Measurements from ENCODE around the gene SLC31A1. TPM values are rescaled to one million over a fixed set of nuclear protein-coding genes. Genes with fewer than 3 reads are reported as not detected.

SLC31A1 gene
- total RNA-seq, 4 donors from 2014 or later: 7.4 to 82.7 (median 50.6) TPM

GRCh38 chr9:113307396-113307975, 86.1 kb downstream of the SLC31A1 start:
- H3K4me3 ChIP-seq: no peak overlapping the region
- no peaks in the 10 kb centered on the region for H3K36me3 ChIP-seq
- no peak for DNase-seq
- no peaks in the 10 kb centered on the region for H3K27me3 ChIP-seq
- no peaks in the 10 kb centered on the region for H3K9me3 ChIP-seq
- no peak for TF ChIP-seq POLR2A (IDR thresholded peaks at IDR 0.05)
- TF ChIP-seq CTCF (IDR thresholded peaks at IDR 0.05): no peak
- H3K4me1 ChIP-seq: no peaks in the 10 kb centered on the region
- H3K27ac ChIP-seq: no peak overlapping the region

- Histone ChIP-seq H3K4me3 (no peak overlapping the region), H3K4me1 (no peaks in the 10 kb centered on the region), H3K27ac (no peak overlapping the region), H3K36me3 (no peaks in the 10 kb centered on the region), H3K27me3 (no peaks in the 10 kb centered on the region), H3K9me3 (no peaks in the 10 kb centered on the region)
- peak in 1 of 3 donors; percentile 73 for DNase-seq
- TF ChIP-seq CTCF (IDR thresholded peaks at IDR 0.05): peak in 4 of 6 experiments; percentile 65 to 88 (median 81)
- no peak for TF ChIP-seq POLR2A (IDR thresholded peaks at IDR 0.05)
These were observed 88.0 kb downstream of the SLC31A1 start for GRCh38 chr9:113309204-113309813.

GRCh38 chr9:113310538-113310937, 89.2 kb downstream of the SLC31A1 start:
- Histone ChIP-seq H3K36me3 (no peaks in the 10 kb centered on the region), H3K9me3 (no peaks in the 10 kb centered on the region), H3K27ac (no peak overlapping the region), H3K4me1 (no peaks in the 10 kb centered on the region), H3K4me3 (no peak overlapping the region), H3K27me3 (no peaks in the 10 kb centered on the region)
- no peak for DNase-seq
- TF ChIP-seq POLR2A (IDR thresholded peaks at IDR 0.05) (no peak), CTCF (IDR thresholded peaks at IDR 0.05) (no peak)

GRCh38 chr9:113311961-113312360, 90.6 kb downstream of the SLC31A1 start:
- H3K4me1 ChIP-seq: no peaks in the 10 kb centered on the region
- DNase-seq: no peak
- H3K27me3 ChIP-seq: no peaks in the 10 kb centered on the region
- no peak overlapping the region for H3K27ac ChIP-seq
- no peaks in the 10 kb centered on the region for H3K36me3 ChIP-seq
- no peaks in the 10 kb centered on the region for H3K9me3 ChIP-seq
- H3K4me3 ChIP-seq: no peak overlapping the region
- no peak for TF ChIP-seq POLR2A (IDR thresholded peaks at IDR 0.05)
- TF ChIP-seq CTCF (IDR thresholded peaks at IDR 0.05): no peak

GRCh38 chr9:113313261-113313660, 91.9 kb downstream of the SLC31A1 start:
- Histone ChIP-seq H3K27me3 (no peaks in the 10 kb centered on the region), H3K4me1 (no peaks in the 10 kb centered on the region), H3K36me3 (no peaks in the 10 kb centered on the region), H3K27ac (no peak overlapping the region), H3K4me3 (no peak overlapping the region), H3K9me3 (no peaks in the 10 kb centered on the region)
- no peak for TF ChIP-seq CTCF (IDR thresholded peaks at IDR 0.05)
- TF ChIP-seq POLR2A (IDR thresholded peaks at IDR 0.05): no peak
- no peak for DNase-seq

Other genes with a start within 250 kb of the SLC31A1 start
- gene ZNF883, start 209.4 kb upstream of the SLC31A1 start, total RNA-seq: 1 to 10 TPM in 2 of 4 donors, not detected in 2; 1.1 to 1.6 TPM
- 1 to 10 TPM in 2 of 4 donors, under 1 TPM in 2; 0.53 to 3.3 (median 1.0) TPM for gene ZFP37, start 164.8 kb upstream of the SLC31A1 start, total RNA-seq
- gene SLC31A2, start 70.5 kb upstream of the SLC31A1 start, total RNA-seq: 100 to 1,000 TPM in 1 of 4 donors, 10 to 100 TPM in 3; 12.4 to 116 (median 56.2) TPM
- gene FKBP15, start 267 bp upstream of the SLC31A1 start, total RNA-seq: 10 to 100 TPM; 25.9 to 44.6 (median 32.5) TPM
- 10 to 100 TPM; 13.6 to 28.4 (median 25.0) TPM for gene CDC26, start 54.0 kb downstream of the SLC31A1 start, total RNA-seq
- 10 to 100 TPM; 11.4 to 33.0 (median 19.5) TPM for gene PRPF4, start 54.1 kb downstream of the SLC31A1 start, total RNA-seq
- gene RNF183, start 81.8 kb downstream of the SLC31A1 start, total RNA-seq: under 1 TPM in 1 of 4 donors, not detected in 3; 0.35 TPM
- gene WDR31, start 118.7 kb downstream of the SLC31A1 start, total RNA-seq: 1 to 10 TPM in 3 of 4 donors, not detected in 1; 1.1 to 3.5 (median 2.5) TPM
- gene BSPRY, start 128.0 kb downstream of the SLC31A1 start, total RNA-seq: 10 to 100 TPM; 11.6 to 20.8 (median 15.8) TPM
- 100 to 1,000 TPM in 3 of 4 donors, 10 to 100 TPM in 1; 56.1 to 258 (median 237) TPM for gene HDHD3, start 155.4 kb downstream of the SLC31A1 start, total RNA-seq
- gene ALAD, start 179.7 kb downstream of the SLC31A1 start, total RNA-seq: 10 to 100 TPM; 44.6 to 81.4 (median 62.2) TPM
- 10 to 100 TPM; 13.8 to 56.9 (median 16.4) TPM for gene POLE3, start 189.1 kb downstream of the SLC31A1 start, total RNA-seq
- 1 to 10 TPM in 3 of 4 donors, not detected in 1; 1.1 to 5.0 (median 1.2) TPM for gene C9orf43, start 189.2 kb downstream of the SLC31A1 start, total RNA-seq
- 100 to 1,000 TPM in 2 of 4 donors, 10 to 100 TPM in 2; 55.3 to 113 (median 88.6) TPM for gene RGS3, start 242.2 kb downstream of the SLC31A1 start, total RNA-seq

Measured in Peyer's patch (tissue), 4 donors.